WTC11 (cell line): Measurements from ENCODE around the gene PAQR4. TPM values are rescaled to one million over a fixed set of nuclear protein-coding genes. Genes with fewer than 3 reads are reported as not detected.

Experiments used
- ATAC-seq: fragments of 200-7000 bp; cut with Tn5 transposase; 2 replicates; pipeline ENCODE4 v1.10.0; 2021; ENCODE audit warnings: mild to moderate bottlenecking, moderate library complexity
- CTCF ChIA-PET: fragments of 300-600 bp; sonication (Branson Sonifier 250); formaldehyde crosslinking; loops from one replicate; lab custom pipeline; 2021; ENCODE audit warnings: antibody characterized with exemption; lab: Charles Lee
- POLR2A ChIA-PET: fragments of 350-600 bp; sonication (Branson Sonifier 250); formaldehyde crosslinking; loops from one replicate; lab custom pipeline; 2021; ENCODE audit warnings: antibody characterized with exemption; lab: Charles Lee
- DNase-seq: peaks from one replicate; pipeline ENCODE4 v3.0.0; 2021; ENCODE audit warnings: low spot score
- H3K27ac Mint-ChIP-seq: 2 replicates; pipeline ENCODE4 v1.8.0; 2021; ENCODE audit warnings: mixed read lengths
- H3K27me3 Mint-ChIP-seq: 2 replicates; pipeline ENCODE4 v1.8.0; 2021; ENCODE audit warnings: low read depth, mild to moderate bottlenecking, moderate library complexity, mixed read lengths
- H3K36me3 Mint-ChIP-seq: 2 replicates; pipeline ENCODE4 v1.8.0; 2021; ENCODE audit warnings: mixed read lengths
- H3K4me1 Mint-ChIP-seq: 2 replicates; pipeline ENCODE4 v1.8.0; 2022; ENCODE audit warnings: mixed read lengths
- H3K4me3 Mint-ChIP-seq: 2 replicates; pipeline ENCODE4 v1.8.0; 2021; ENCODE audit warnings: mild to moderate bottlenecking, moderate library complexity, mixed read lengths
- H3K9me3 Mint-ChIP-seq: 2 replicates; pipeline ENCODE4 v1.8.0; 2021; ENCODE audit warnings: mixed read lengths
- AR ChIP-seq: fragments of 250-450 bp; sonication (Bioruptor Pico); IDR thresholded peaks from 2 replicates; pipeline ENCODE4 v1.9.0; 2021; ENCODE audit warnings: mild to moderate bottlenecking
- CBFB ChIP-seq: sonication (generic); formaldehyde crosslinking; IDR thresholded peaks from 2 replicates; pipeline ENCODE4 v1.8.1; 2022; ENCODE audit warnings: mild to moderate bottlenecking, low read depth, missing genetic modification reagents
- CREB1 ChIP-seq: sonication (generic); formaldehyde crosslinking; IDR thresholded peaks from 2 replicates; pipeline ENCODE4 v1.8.0; 2023; ENCODE audit warnings: mild to moderate bottlenecking, missing genetic modification reagents
- CTCF ChIP-seq: fragments of 200-600 bp; IDR thresholded peaks from 2 replicates; pipeline ENCODE4 v1.8.0; 2022; ENCODE audit warnings: antibody characterized with exemption
- EMX1 ChIP-seq: fragments of 250-450 bp; sonication (Bioruptor Pico); IDR thresholded peaks from 2 replicates; pipeline ENCODE4 v1.8.0; 2021; ENCODE audit warnings: mild to moderate bottlenecking
- ETV6 ChIP-seq: sonication (generic); formaldehyde crosslinking; IDR thresholded peaks from 2 replicates; pipeline ENCODE4 v1.8.1; 2022; ENCODE audit warnings: mild to moderate bottlenecking, missing genetic modification reagents
- GRHL2 ChIP-seq: fragments of 250-450 bp; sonication (Bioruptor Pico); IDR thresholded peaks from 2 replicates; pipeline ENCODE4 v1.8.0; 2022; ENCODE audit warnings: mild to moderate bottlenecking, moderate library complexity; ENCODE audit not compliant: insufficient replicate concordance, severe bottlenecking
- JAZF1 ChIP-seq: fragments of 250-450 bp; sonication (Bioruptor Pico); IDR thresholded peaks from 2 replicates; pipeline ENCODE4 v1.9.0; 2021; ENCODE audit warnings: moderate library complexity, mild to moderate bottlenecking, inconsistent platforms
- RELA ChIP-seq: sonication (generic); formaldehyde crosslinking; IDR thresholded peaks from 2 replicates; pipeline ENCODE4 v1.8.1; 2022; ENCODE audit warnings: missing genetic modification reagents, mild to moderate bottlenecking, borderline replicate concordance
- SOX15 ChIP-seq: fragments of 250-450 bp; sonication (Bioruptor Pico); IDR thresholded peaks from 2 replicates; pipeline ENCODE4 v1.9.0; 2021; ENCODE audit warnings: mild to moderate bottlenecking
- ZNF121 ChIP-seq: sonication (generic); formaldehyde crosslinking; IDR thresholded peaks from 2 replicates; pipeline ENCODE4 v1.8.0; 2023; ENCODE audit warnings: missing genetic modification reagents
- ZNF138 ChIP-seq: sonication (generic); formaldehyde crosslinking; conservative IDR thresholded peaks from 2 replicates; pipeline ENCODE4 v1.8.1; 2022; ENCODE audit warnings: mild to moderate bottlenecking, moderate library complexity, missing genetic modification reagents
- ZNF396 ChIP-seq: fragments of 250-450 bp; sonication (Bioruptor Pico); IDR thresholded peaks from 2 replicates; pipeline ENCODE4 v1.8.0; 2021; ENCODE audit warnings: mild to moderate bottlenecking, moderate library complexity, borderline replicate concordance
- ZNF512 ChIP-seq: sonication (generic); formaldehyde crosslinking; IDR thresholded peaks from 2 replicates; pipeline ENCODE4 v1.8.1; 2022; ENCODE audit warnings: missing genetic modification reagents, borderline replicate concordance
- total RNA-seq: library from RNA; stranded (reverse); gene quantifications from 3 replicates; pipeline ENCODE4 v1.2.3, GENCODE V29; 2021
- TF ChIP-seq, protein P1 (sequence below): sonication (generic); formaldehyde crosslinking; IDR thresholded peaks from 2 replicates; pipeline ENCODE4 v1.8.0; 2022; ENCODE audit warnings: missing genetic modification reagents
- TF ChIP-seq, protein P2 (sequence below): fragments of 250-450 bp; sonication (Bioruptor Pico); IDR thresholded peaks from 2 replicates; pipeline ENCODE4 v1.8.0; 2021; ENCODE audit warnings: mild to moderate bottlenecking
- TF ChIP-seq, protein P3 (sequence below): sonication (generic); formaldehyde crosslinking; IDR thresholded peaks from 2 replicates; pipeline ENCODE4 v1.8.1; 2023; ENCODE audit warnings: mild to moderate bottlenecking, missing genetic modification reagents

PAQR4 gene
- total RNA-seq, 1 experiment from 2014 or later, result 32.4 TPM

GRCh38 chr16:2928796-2929195, 40.4 kb upstream of the PAQR4 start:
- Mint-ChIP-seq H3K4me3 (no peak overlapping the region), H3K9me3 (peaks cover 9% of the 10 kb centered on the region), H3K27ac (no peak overlapping the region), H3K36me3 (0 out of 2 replicates have a peak, but pooled peaks cover 3% of the 10 kb centered on the region), H3K4me1 (peaks cover 33% of the 10 kb centered on the region), H3K27me3 (peaks cover 9% of the 10 kb centered on the region)
- ATAC-seq (no peak), DNase-seq (no peak)
- CTCF ChIA-PET, result interaction anchor here (1.4 to 3.1 kb wide), 3 partner anchors 16 to 90 kb away, joined by 4 to 42 read pairs (median 30); partner anchors contain the start of gene FLYWCH1
- POLR2A ChIA-PET, result interaction anchor here (1.5 kb wide), 1 partner anchor 61 kb away, joined by 3 read pairs; no protein-coding TSS in a partner anchor
- TF ChIP-seq CREB1 (CRISPR knock-in tag) (no peak), ZNF138 (CRISPR knock-in tag) (no peak), ETV6 (CRISPR knock-in tag) (no peak), ZNF121 (CRISPR knock-in tag) (no peak), AR (no peak), CTCF (no peak), RELA (CRISPR knock-in tag) (no peak), ZNF512 (no peak), JAZF1 (CRISPR knock-in tag) (no peak), SOX15 (CRISPR knock-in tag) (no peak), EMX1 (CRISPR knock-in tag) (no peak), GRHL2 (no peak), CBFB (no peak), ZNF396 (no peak)
- TF ChIP-seq, protein P1, sequence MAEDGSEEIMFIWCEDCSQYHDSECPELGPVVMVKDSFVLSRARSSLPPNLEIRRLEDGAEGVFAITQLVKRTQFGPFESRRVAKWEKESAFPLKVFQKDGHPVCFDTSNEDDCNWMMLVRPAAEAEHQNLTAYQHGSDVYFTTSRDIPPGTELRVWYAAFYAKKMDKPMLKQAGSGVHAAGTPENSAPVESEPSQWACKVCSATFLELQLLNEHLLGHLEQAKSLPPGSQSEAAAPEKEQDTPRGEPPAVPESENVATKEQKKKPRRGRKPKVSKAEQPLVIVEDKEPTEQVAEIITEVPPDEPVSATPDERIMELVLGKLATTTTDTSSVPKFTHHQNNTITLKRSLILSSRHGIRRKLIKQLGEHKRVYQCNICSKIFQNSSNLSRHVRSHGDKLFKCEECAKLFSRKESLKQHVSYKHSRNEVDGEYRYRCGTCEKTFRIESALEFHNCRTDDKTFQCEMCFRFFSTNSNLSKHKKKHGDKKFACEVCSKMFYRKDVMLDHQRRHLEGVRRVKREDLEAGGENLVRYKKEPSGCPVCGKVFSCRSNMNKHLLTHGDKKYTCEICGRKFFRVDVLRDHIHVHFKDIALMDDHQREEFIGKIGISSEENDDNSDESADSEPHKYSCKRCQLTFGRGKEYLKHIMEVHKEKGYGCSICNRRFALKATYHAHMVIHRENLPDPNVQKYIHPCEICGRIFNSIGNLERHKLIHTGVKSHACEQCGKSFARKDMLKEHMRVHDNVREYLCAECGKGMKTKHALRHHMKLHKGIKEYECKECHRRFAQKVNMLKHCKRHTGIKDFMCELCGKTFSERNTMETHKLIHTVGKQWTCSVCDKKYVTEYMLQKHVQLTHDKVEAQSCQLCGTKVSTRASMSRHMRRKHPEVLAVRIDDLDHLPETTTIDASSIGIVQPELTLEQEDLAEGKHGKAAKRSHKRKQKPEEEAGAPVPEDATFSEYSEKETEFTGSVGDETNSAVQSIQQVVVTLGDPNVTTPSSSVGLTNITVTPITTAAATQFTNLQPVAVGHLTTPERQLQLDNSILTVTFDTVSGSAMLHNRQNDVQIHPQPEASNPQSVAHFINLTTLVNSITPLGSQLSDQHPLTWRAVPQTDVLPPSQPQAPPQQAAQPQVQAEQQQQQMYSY, result no peak
- TF ChIP-seq, protein P2, sequence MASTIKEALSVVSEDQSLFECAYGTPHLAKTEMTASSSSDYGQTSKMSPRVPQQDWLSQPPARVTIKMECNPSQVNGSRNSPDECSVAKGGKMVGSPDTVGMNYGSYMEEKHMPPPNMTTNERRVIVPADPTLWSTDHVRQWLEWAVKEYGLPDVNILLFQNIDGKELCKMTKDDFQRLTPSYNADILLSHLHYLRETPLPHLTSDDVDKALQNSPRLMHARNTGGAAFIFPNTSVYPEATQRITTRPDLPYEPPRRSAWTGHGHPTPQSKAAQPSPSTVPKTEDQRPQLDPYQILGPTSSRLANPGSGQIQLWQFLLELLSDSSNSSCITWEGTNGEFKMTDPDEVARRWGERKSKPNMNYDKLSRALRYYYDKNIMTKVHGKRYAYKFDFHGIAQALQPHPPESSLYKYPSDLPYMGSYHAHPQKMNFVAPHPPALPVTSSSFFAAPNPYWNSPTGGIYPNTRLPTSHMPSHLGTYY (CRISPR knock-in tag), result no peak
- TF ChIP-seq, protein P3, sequence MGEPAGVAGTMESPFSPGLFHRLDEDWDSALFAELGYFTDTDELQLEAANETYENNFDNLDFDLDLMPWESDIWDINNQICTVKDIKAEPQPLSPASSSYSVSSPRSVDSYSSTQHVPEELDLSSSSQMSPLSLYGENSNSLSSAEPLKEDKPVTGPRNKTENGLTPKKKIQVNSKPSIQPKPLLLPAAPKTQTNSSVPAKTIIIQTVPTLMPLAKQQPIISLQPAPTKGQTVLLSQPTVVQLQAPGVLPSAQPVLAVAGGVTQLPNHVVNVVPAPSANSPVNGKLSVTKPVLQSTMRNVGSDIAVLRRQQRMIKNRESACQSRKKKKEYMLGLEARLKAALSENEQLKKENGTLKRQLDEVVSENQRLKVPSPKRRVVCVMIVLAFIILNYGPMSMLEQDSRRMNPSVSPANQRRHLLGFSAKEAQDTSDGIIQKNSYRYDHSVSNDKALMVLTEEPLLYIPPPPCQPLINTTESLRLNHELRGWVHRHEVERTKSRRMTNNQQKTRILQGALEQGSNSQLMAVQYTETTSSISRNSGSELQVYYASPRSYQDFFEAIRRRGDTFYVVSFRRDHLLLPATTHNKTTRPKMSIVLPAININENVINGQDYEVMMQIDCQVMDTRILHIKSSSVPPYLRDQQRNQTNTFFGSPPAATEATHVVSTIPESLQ (CRISPR knock-in tag), result no peak
